Omental fat pad (tissue), 4 donors: Measurements from ENCODE around the gene VWA1. TPM values are rescaled to one million over a fixed set of nuclear protein-coding genes. Genes with fewer than 3 reads are reported as not detected.
A peak's percentile ranks its signal among the peaks of the same experiment; 100 is the strongest.
"Not testable (repeated sequence)": the region's sequence is repeated elsewhere in the genome, so short reads cannot be mapped to it uniquely, and the experiment has no call there.

ENCODE experiments used
- ATAC-seq: fragments of 150-250 bp; one replicate; pipeline ENCODE4 v1.9.1; 2016; ENCODE audit warnings: mild to moderate bottlenecking, moderate library complexity; ENCODE audit not compliant: low FRiP score
- DNase-seq: peaks from one replicate; pipeline ENCODE4 v3.0.0-alpha.2; 2019; ENCODE audit warnings: low spot score
- total RNA-seq, 4 donors: library from RNA; depleted of rRNA; stranded (reverse); fragments of >200 nt; gene quantifications; one replicate each; pipeline ENCODE4 v1.1.0, GENCODE V29; 2016
- TF ChIP-seq, protein P1 (sequence below), 3 donors: fragments of 450-650 bp; IDR thresholded peaks; one replicate each; pipeline ENCODE4 v1.5.1; 2016 to 2017; ENCODE audit warnings: antibody characterized with exemption in 3 of 3, mild to moderate bottlenecking in 3 of 3, moderate library complexity in 2 of 3

The VWA1 gene
- total RNA-seq, 4 donors from 2014 or later, result 6.8 to 21.1 (median 13.8) TPM

DNA sequence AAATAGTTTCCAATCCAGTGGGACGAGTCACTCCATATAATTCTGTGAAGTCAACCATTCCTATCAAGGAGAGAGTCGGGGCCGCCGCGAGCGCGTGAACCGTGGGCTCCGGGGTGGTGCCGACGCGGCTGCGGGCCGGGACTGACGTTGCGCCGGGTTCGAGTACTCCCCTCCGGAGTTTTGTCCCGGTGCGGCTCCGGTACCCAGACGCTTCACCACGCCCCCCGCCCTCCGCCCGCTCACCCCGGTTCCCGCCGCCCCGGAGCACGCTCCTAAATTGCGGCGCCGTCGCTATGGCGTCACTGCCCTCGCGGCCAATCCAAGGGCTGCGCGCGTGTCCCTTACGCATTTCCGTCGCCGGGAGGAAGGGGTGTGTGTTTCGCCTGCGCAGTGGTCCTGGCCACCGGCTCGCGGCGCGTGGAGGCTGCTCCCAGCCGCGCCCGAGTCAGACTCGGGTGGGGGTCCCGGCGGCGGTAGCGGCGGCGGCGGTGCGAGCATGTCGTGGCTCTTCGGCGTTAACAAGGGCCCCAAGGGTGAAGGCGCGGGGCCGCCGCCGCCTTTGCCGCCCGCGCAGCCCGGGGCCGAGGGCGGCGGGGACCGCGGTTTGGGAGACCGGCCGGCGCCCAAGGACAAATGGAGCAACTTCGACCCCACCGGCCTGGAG, 36.0 kb downstream of the VWA1 start, which contains the start of gene ATAD3B:
Gene ATAD3B, plus strand, starts transcription at position 377 of the 664 bp plus-strand sequence. Its CDS starts 120 bp downstream, at position 497.
- TF ChIP-seq, protein P1, sequence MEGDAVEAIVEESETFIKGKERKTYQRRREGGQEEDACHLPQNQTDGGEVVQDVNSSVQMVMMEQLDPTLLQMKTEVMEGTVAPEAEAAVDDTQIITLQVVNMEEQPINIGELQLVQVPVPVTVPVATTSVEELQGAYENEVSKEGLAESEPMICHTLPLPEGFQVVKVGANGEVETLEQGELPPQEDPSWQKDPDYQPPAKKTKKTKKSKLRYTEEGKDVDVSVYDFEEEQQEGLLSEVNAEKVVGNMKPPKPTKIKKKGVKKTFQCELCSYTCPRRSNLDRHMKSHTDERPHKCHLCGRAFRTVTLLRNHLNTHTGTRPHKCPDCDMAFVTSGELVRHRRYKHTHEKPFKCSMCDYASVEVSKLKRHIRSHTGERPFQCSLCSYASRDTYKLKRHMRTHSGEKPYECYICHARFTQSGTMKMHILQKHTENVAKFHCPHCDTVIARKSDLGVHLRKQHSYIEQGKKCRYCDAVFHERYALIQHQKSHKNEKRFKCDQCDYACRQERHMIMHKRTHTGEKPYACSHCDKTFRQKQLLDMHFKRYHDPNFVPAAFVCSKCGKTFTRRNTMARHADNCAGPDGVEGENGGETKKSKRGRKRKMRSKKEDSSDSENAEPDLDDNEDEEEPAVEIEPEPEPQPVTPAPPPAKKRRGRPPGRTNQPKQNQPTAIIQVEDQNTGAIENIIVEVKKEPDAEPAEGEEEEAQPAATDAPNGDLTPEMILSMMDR (IDR thresholded peaks at IDR 0.05), result no peak
- DNase-seq (peak; percentile 87), ATAC-seq (peak; percentile 95)

DNA sequence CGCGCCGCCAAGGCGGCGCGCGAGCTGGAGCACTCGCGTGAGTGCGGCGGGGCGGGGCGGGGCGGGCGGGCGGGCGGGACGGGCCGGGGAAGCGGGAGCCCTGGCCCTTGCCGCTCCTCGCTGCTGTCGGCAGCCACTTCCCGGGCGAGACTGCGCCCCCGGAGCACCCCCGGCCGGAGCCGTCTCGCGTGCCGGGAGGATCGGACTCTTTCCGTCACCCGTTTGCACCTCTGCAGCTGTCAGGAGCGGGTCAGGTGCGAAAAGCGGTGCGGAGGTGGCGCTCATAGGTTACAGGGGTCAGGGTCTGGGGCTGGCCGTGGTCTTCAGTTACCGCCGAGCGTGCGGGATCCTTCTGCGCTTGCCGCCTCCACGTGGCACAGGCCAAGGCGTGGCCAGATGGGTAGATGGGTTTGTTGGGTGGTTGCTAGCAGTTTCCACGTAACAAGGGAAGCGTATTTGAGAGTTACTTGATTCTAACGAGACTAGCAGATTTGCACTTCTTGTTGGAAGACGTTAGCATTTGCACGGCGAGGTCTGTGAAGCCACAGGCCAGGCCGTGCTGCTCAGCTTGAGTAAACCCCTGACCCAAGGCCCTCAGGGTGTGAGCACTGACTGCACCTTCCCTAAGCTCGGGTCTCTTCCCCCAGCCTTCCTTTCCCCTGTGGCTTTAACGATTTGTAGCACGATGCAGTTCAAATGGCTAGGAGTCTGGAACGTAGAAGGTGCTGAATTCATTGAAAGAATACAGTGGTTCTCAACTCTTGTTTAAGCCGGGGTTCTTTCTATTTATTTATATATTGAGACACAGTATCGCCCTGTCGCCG, 36.8 kb downstream of the VWA1 start:
- ATAC-seq, result peak; percentile 45

DNA sequence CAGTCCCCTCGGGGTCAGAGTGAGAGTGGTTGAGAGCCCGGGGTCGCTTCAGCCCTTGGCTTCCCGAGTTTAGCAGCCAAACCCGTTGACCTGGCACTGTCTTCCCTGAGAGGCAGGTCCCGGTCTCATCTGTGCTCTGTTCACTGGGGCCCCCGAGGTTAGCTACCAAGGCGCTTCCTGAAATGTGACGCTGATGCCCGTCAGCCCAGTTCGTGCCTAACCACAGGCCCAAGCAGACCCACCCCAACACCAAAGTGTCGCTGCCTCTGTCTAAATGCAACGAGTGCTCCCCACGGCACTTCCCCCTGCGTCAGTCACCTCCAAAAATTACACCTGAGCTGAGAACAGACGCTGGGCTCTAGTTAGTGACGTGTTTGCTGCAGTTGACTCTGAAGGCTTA, 40.5 kb downstream of the VWA1 start:
- ATAC-seq, DNase-seq: not testable (repeated sequence)

More for the DNA sequence above, 36.8 kb downstream of the VWA1 start:
- not testable (repeated sequence) for DNase-seq

DNA sequence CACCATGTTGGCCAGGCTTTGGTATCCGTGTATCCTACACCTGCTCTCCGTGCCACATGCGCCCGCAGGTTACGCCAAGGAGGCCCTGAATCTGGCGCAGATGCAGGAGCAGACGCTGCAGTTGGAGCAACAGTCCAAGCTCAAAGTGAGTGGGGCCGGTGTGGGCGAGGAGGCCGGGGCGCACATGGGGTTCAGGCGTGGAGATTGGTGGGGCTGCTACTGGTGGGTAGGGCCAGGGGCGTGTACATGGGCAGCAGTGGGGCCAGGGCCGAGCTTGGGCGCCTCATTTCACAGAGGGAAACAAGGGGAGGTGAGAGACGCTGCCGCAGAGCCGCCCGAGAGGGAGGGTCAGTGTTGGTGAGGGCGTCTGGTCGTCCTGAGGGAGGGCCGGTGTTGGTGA, 41.7 kb downstream of the VWA1 start:
- DNase-seq, result no peak
- ATAC-seq, result no peak
- TF ChIP-seq, protein P1 (IDR thresholded peaks at IDR 0.05), result no peak

DNA sequence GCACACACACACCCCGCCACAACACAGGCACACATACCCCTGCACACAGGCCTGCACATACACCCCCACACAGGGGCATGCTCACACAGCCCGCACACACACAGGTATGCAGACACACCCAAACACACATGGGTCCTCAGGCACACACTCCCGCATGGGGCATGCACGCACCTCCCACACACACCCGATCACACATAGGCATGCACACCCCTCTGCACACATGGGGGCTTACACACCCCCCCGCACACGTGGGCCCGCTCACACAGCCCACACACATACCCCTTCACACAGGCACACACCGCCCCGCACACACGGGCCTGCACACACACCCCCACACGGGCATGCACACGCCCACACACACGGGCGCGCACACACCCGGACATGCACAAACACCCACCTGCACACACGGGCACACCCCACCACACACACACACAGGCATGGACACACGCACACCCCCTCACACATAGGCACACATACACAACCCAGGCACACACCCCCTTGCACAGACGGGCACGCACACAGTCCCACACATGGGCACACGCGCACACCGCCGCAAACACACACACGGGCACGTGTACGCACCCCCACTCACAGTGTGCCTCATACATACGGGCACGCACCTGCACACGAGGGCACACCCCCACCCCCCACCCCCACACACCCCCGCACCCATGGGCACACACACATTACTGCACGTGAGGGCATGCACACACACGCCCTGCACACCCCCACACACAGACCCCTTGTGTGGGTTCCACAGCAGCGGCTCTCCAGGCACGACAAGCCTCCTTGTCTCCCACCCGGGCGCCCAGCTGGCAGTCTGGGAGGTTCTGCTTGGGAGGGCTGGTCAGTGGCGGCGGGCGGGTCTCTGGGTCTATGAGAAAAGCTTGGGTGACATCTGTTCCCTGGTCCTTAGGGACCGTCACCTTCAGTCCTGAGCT, 44.3 kb downstream of the VWA1 start:
- TF ChIP-seq, protein P1 (IDR thresholded peaks at IDR 0.05), result no peak
- ATAC-seq (no peak), DNase-seq (no peak)

DNA sequence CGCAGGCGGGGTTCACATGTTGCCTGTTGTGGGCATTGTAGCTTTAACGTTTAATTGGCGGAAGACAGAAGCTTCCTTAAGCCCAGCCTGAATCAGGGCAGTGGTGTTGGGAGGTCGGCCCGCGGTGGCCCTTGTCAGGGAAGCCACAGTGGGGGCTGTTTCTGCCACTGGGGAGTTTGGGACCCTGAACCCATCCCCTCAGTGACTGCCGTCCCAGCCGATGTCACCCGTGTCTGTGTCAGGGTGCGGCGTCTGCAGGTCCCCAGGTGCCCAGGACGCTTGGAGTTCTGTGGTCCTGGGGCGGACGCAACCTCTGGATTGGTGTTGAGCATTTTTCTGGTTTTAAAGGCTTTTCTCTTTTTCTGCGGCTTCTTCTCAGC, 45.0 kb downstream of the VWA1 start:
- DNase-seq, ATAC-seq: not testable (repeated sequence)

DNA sequence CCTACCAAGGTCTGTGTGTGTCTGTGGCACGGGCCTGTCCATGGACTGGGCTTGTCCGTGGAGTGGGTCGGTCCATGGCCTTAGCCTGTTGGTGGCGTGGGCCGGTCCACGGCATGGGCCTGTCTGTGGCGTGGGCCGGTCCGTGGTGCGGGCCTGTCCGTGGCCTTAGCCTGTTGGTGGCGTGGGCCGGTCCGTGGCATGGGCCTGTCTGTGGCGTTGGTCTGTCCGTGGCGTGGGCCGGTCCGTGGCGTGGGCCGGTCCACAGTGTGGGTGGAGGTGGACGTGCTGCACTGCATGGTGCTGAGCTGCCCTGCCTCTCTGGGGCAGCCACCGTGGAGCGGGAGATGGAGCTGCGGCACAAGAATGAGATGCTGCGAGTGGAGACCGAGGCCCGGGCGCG, 46.3 kb downstream of the VWA1 start:
- not testable (repeated sequence) for DNase-seq, ATAC-seq

DNA sequence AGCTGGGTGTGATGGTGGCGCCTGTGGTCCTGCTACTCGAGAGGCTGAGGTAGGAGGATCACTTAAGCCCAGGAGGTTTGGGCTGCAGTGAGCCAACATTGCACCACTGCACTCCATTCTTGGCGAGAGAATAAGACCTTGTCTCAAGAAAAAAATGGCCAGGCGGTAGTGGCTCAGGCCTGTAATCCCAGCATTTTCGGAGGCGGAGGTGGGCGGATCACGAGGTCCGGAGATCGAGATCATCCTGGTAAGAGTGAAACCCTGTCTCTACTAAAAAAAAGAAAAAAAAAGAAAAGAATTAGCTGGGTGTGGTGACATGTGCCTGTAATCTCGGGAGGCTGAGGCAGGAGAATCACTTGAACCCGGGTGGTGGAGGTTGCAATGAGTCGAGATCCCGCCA, 47.4 kb downstream of the VWA1 start:
- ATAC-seq, result no peak
- TF ChIP-seq, protein P1 (IDR thresholded peaks at IDR 0.05), result no peak
- no peak for DNase-seq
